ENCODE measurements around the gene UCP2.

Gene UCP2

DNA sequence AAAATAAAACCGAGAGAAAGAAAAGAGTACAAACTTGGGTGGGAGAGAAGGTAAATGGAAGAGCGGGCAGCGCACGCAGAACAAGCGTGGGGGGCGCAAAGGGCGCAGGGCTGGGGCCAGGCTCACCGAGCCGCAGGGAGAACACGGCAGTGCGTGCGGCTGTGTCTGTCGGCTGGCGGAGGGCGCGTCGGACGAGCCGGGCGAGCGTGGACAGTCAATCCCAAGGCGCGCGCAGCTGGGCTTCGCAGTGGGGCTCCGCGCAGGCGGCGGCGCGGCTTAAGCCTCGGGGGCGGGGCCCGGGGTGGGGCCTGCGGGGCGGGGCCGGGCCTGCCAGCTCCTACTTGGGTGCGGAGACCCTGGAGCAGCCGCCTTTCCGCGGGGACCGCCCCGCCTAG lies at the start of gene UCP2:
Gene UCP2, minus strand, starts transcription at position 249 of the 395 bp plus-strand sequence. CDS start 4,465 bp downstream, outside the sequence.
- H3K36me3 ChIP-seq (ENCODE audit: insufficient read depth) = no peaks in the 10 kb centered on the region
- no peaks in the 10 kb centered on the region for H4K20me1 ChIP-seq (ENCODE audit: insufficient read depth)
- peak within 1 kb of the TSS; percentile 32 for H3K4me3 ChIP-seq (IDR thresholded peaks at IDR 0.05; ENCODE audit: insufficient read depth, low read depth, low read length)
- peak within 1 kb of the TSS; percentile 76 for H3K27ac ChIP-seq
- TF ChIP-seq, protein P1, sequence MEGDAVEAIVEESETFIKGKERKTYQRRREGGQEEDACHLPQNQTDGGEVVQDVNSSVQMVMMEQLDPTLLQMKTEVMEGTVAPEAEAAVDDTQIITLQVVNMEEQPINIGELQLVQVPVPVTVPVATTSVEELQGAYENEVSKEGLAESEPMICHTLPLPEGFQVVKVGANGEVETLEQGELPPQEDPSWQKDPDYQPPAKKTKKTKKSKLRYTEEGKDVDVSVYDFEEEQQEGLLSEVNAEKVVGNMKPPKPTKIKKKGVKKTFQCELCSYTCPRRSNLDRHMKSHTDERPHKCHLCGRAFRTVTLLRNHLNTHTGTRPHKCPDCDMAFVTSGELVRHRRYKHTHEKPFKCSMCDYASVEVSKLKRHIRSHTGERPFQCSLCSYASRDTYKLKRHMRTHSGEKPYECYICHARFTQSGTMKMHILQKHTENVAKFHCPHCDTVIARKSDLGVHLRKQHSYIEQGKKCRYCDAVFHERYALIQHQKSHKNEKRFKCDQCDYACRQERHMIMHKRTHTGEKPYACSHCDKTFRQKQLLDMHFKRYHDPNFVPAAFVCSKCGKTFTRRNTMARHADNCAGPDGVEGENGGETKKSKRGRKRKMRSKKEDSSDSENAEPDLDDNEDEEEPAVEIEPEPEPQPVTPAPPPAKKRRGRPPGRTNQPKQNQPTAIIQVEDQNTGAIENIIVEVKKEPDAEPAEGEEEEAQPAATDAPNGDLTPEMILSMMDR (conservative IDR thresholded peaks at IDR 0.05; ENCODE audit: low read depth, low read length) = no peak
- peaks cover 37% of the 10 kb centered on the region for H3K4me1 ChIP-seq (ENCODE audit: low read depth, poor library complexity, severe bottlenecking)
- no peaks in the 10 kb centered on the region for H3K27me3 ChIP-seq (ENCODE audit: insufficient read depth, low read depth)
- peak within 1 kb of the TSS; percentile 94 for H3K4me2 ChIP-seq
- H2AFZ ChIP-seq (ENCODE audit: low read depth) = peak within 1 kb of the TSS; percentile 100
- peak within 1 kb of the TSS; percentile 74 for H3K9ac ChIP-seq
- H3K79me2 ChIP-seq (ENCODE audit: insufficient read depth, low read depth) = peaks cover 14% of the 10 kb centered on the region

DNA sequence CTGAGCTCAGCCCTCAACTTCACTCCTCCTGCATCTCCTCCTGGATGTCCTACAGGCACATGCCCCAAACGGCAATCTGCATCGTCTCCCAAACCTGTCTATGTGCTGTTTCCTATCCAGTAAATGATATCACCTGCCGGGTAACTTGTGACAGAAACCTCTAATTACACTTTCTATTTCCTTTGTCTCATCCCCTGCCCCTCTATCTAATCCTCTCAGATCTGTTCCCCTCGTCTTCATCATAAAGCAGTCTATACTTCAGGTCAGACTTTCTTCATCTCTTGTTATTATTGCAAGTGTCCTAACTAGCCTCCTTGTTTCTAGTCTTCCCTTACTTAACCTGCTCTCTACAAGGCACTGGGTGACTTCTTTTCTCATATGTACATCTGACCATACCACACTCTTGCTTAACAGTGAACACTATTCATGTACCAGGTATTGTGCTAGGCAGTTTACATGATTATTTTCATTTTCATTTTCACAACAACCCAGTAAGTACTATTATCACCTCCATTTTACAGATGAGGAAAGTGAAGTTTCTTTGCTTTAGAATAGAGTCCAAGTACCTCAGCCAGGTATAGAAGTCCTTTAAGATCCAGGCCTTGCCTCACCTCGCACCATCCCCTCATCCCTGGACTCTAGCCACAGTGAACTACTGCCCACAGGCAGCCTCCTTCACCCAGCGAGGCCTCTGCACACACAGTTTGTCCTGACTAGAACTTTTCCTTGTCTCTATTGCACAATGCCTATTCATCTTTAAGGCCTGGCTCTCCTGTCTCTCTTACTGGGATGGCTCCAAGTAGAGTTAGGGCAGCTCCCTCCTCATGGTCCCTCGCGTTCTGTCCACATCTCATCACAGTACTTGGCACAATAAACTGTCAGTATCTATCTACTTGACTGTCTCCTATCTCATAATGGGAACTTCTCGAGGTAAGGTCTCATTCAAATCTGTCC lies 48.4 kb upstream of the UCP2 start:
- H3K27me3 ChIP-seq (ENCODE audit: insufficient read depth, low read depth) = no peaks in the 10 kb centered on the region
- H3K4me3 ChIP-seq (IDR thresholded peaks at IDR 0.05; ENCODE audit: insufficient read depth, low read depth, low read length) = no peak overlapping the region
- no peaks in the 10 kb centered on the region for H4K20me1 ChIP-seq (ENCODE audit: insufficient read depth)
- no peak overlapping the region for H2AFZ ChIP-seq (ENCODE audit: low read depth)
- no peak overlapping the region for H3K9ac ChIP-seq
- H3K79me2 ChIP-seq (ENCODE audit: insufficient read depth, low read depth) = no peaks in the 10 kb centered on the region
- H3K27ac ChIP-seq = no peak overlapping the region
- TF ChIP-seq, protein P1 (conservative IDR thresholded peaks at IDR 0.05; ENCODE audit: low read depth, low read length) = no peak
- H3K4me2 ChIP-seq = no peak overlapping the region
- H3K36me3 ChIP-seq (ENCODE audit: insufficient read depth) = no peaks in the 10 kb centered on the region
- H3K4me1 ChIP-seq (ENCODE audit: low read depth, poor library complexity, severe bottlenecking) = peaks cover 5% of the 10 kb centered on the region

GRCh38 chr11:74025467-74026166 lies 43.0 kb upstream of the UCP2 start:
- no peak overlapping the region for H3K27ac ChIP-seq
- H3K4me2 ChIP-seq = no peak overlapping the region

GRCh38 chr11:74024261-74025029 lies 41.8 kb upstream of the UCP2 start:
- no peaks in the 10 kb centered on the region for H3K27me3 ChIP-seq (ENCODE audit: insufficient read depth, low read depth)
- H3K27ac ChIP-seq = no peak overlapping the region
- no peak overlapping the region for H2AFZ ChIP-seq (ENCODE audit: low read depth)
- H4K20me1 ChIP-seq (ENCODE audit: insufficient read depth) = no peaks in the 10 kb centered on the region
- no peak overlapping the region for H3K4me2 ChIP-seq
- TF ChIP-seq, protein P1 (conservative IDR thresholded peaks at IDR 0.05; ENCODE audit: low read depth, low read length) = no peak
- no peak overlapping the region for H3K4me3 ChIP-seq (IDR thresholded peaks at IDR 0.05; ENCODE audit: insufficient read depth, low read depth, low read length)
- no peaks in the 10 kb centered on the region for H3K36me3 ChIP-seq (ENCODE audit: insufficient read depth)
- no peak overlapping the region for H3K9ac ChIP-seq
- no peaks in the 10 kb centered on the region for H3K79me2 ChIP-seq (ENCODE audit: insufficient read depth, low read depth)
- no peaks in the 10 kb centered on the region for H3K4me1 ChIP-seq (ENCODE audit: low read depth, poor library complexity, severe bottlenecking)

More at GRCh38 chr11:74025467-74026166, 43.0 kb upstream of the UCP2 start:
- H4K20me1 ChIP-seq (ENCODE audit: insufficient read depth) = no peaks in the 10 kb centered on the region
- no peaks in the 10 kb centered on the region for H3K4me1 ChIP-seq (ENCODE audit: low read depth, poor library complexity, severe bottlenecking)
- H3K9ac ChIP-seq = no peak overlapping the region
- H3K36me3 ChIP-seq (ENCODE audit: insufficient read depth) = no peaks in the 10 kb centered on the region
- TF ChIP-seq, protein P1 (conservative IDR thresholded peaks at IDR 0.05; ENCODE audit: low read depth, low read length) = no peak
- H2AFZ ChIP-seq (ENCODE audit: low read depth) = no peak overlapping the region
- H3K27me3 ChIP-seq (ENCODE audit: insufficient read depth, low read depth) = no peaks in the 10 kb centered on the region
- H3K4me3 ChIP-seq (IDR thresholded peaks at IDR 0.05; ENCODE audit: insufficient read depth, low read depth, low read length) = no peak overlapping the region
- no peaks in the 10 kb centered on the region for H3K79me2 ChIP-seq (ENCODE audit: insufficient read depth, low read depth)
